ENCODE measurements around the gene RHCE. TPM values are rescaled to one million over a fixed set of nuclear protein-coding genes. Genes with fewer than 3 reads are reported as not detected.
A peak's percentile ranks its signal among the peaks of the same experiment; 100 is the strongest.
"Not testable (repeated sequence)": the region's sequence is repeated elsewhere in the genome, so short reads cannot be mapped to it uniquely, and the experiment has no call there.

The RHCE gene
- total and polyA plus RNA-seq, 4 donors, result 0.12 to 3.1 (median 0.28) TPM

- not testable (repeated sequence) for H3K36me3 ChIP-seq (ENCODE audit: control insufficient read depth in 4 of 4, insufficient read depth in 4 of 4, low read length in 4 of 4); DNase-seq; H3K27ac ChIP-seq (ENCODE audit: low read depth in 1 of 2, low read length in 1 of 2); H3K4me1 ChIP-seq (ENCODE audit: control insufficient read depth in 5 of 5, insufficient read depth in 5 of 5, low read length in 5 of 5); H3K27me3 ChIP-seq (ENCODE audit: control insufficient read depth in 3 of 3, insufficient read depth in 3 of 3, low read length in 2 of 3); ATAC-seq (ENCODE audit: insufficient read depth, low FRiP score); H3K9ac ChIP-seq (ENCODE audit: insufficient read depth in 1 of 2, low read length in 2 of 2); H3K9me3 ChIP-seq (ENCODE audit: control insufficient read depth in 4 of 4, insufficient read depth in 3 of 4, low read length in 3 of 4); H3K4me3 ChIP-seq
- 73 to 88% methylated on average over 7 of the region's 7 CpGs for WGBS, 2 donors
Observed at GRCh38 chr1:25371757-25372156, 48.9 kb downstream of the RHCE start.

- not testable (repeated sequence) for H3K36me3 ChIP-seq (ENCODE audit: control insufficient read depth in 4 of 4, insufficient read depth in 4 of 4, low read length in 4 of 4); H3K9ac ChIP-seq (ENCODE audit: insufficient read depth in 1 of 2, low read length in 2 of 2); ATAC-seq (ENCODE audit: insufficient read depth, low FRiP score); H3K27ac ChIP-seq (ENCODE audit: low read depth in 1 of 2, low read length in 1 of 2); H3K27me3 ChIP-seq (ENCODE audit: control insufficient read depth in 3 of 3, insufficient read depth in 3 of 3, low read length in 2 of 3); H3K9me3 ChIP-seq (ENCODE audit: control insufficient read depth in 4 of 4, insufficient read depth in 3 of 4, low read length in 3 of 4); H3K4me1 ChIP-seq (ENCODE audit: control insufficient read depth in 5 of 5, insufficient read depth in 5 of 5, low read length in 5 of 5); DNase-seq; H3K4me3 ChIP-seq
- 62 to 82% methylated on average over 12 of the region's 12 CpGs for WGBS, 2 donors
Observed at GRCh38 chr1:25369691-25370271, 50.8 kb downstream of the RHCE start.

GRCh38 chr1:25369241-25369640 lies 51.4 kb downstream of the RHCE start:
- no peaks in the 10 kb centered on the region for H3K27me3 ChIP-seq (ENCODE audit: control insufficient read depth in 3 of 3, insufficient read depth in 3 of 3, low read length in 2 of 3)
- no peak overlapping the region for H3K4me3 ChIP-seq
- H3K9ac ChIP-seq (ENCODE audit: insufficient read depth in 1 of 2, low read length in 2 of 2), result no peak overlapping the region
- no peaks in the 10 kb centered on the region for H3K9me3 ChIP-seq (ENCODE audit: control insufficient read depth in 4 of 4, insufficient read depth in 3 of 4, low read length in 3 of 4)
- DNase-seq (no peak), ATAC-seq (ENCODE audit: insufficient read depth, low FRiP score) (no peak)
- peaks cover 0 to 2% (median 0%) of the 10 kb centered on the region in 5 donors for H3K4me1 ChIP-seq (ENCODE audit: control insufficient read depth in 5 of 5, insufficient read depth in 5 of 5, low read length in 5 of 5)
- 83 to 91% methylated on average over 4 of the region's 4 CpGs for WGBS, 2 donors
- no peak for TF ChIP-seq CTCF (IDR thresholded peaks at IDR 0.05; ENCODE audit: control extremely low read depth, extremely low read depth)
- no peak overlapping the region for H3K27ac ChIP-seq (ENCODE audit: low read depth in 1 of 2, low read length in 1 of 2)
- no peaks in the 10 kb centered on the region for H3K36me3 ChIP-seq (ENCODE audit: control insufficient read depth in 4 of 4, insufficient read depth in 4 of 4, low read length in 4 of 4)

- H3K4me3 ChIP-seq; DNase-seq; H3K27ac ChIP-seq (ENCODE audit: low read depth in 1 of 2, low read length in 1 of 2); H3K4me1 ChIP-seq (ENCODE audit: control insufficient read depth in 5 of 5, insufficient read depth in 5 of 5, low read length in 5 of 5); ATAC-seq (ENCODE audit: insufficient read depth, low FRiP score); H3K9ac ChIP-seq (ENCODE audit: insufficient read depth in 1 of 2, low read length in 2 of 2); H3K27me3 ChIP-seq (ENCODE audit: control insufficient read depth in 3 of 3, insufficient read depth in 3 of 3, low read length in 2 of 3); H3K9me3 ChIP-seq (ENCODE audit: control insufficient read depth in 4 of 4, insufficient read depth in 3 of 4, low read length in 3 of 4): not testable (repeated sequence)
- peaks cover 0 to 13% (median 7%) of the 10 kb centered on the region in 4 donors for H3K36me3 ChIP-seq (ENCODE audit: control insufficient read depth in 4 of 4, insufficient read depth in 4 of 4, low read length in 4 of 4)
- no CpG with 5 or more reads among the region's 17 CpGs for WGBS, 2 donors
Observed at GRCh38 chr1:25362634-25363559, 57.7 kb downstream of the RHCE start.

GRCh38 chr1:25361901-25362300 lies 58.7 kb downstream of the RHCE start:
- Histone ChIP-seq H3K4me3 (no peak overlapping the region), H3K9ac (ENCODE audit: insufficient read depth in 1 of 2, low read length in 2 of 2) (no peak overlapping the region), H3K27me3 (ENCODE audit: control insufficient read depth in 3 of 3, insufficient read depth in 3 of 3, low read length in 2 of 3) (no peaks in the 10 kb centered on the region), H3K27ac (ENCODE audit: low read depth in 1 of 2, low read length in 1 of 2) (peak overlapping the region in 1 of 2 donors; percentile 60), H3K36me3 (ENCODE audit: control insufficient read depth in 4 of 4, insufficient read depth in 4 of 4, low read length in 4 of 4) (peaks cover 2 to 15% (median 7%) of the 10 kb centered on the region in 4 donors), H3K9me3 (ENCODE audit: control insufficient read depth in 4 of 4, insufficient read depth in 3 of 4, low read length in 3 of 4) (no peaks in the 10 kb centered on the region), H3K4me1 (ENCODE audit: control insufficient read depth in 5 of 5, insufficient read depth in 5 of 5, low read length in 5 of 5) (peaks cover 0 to 4% (median 0%) of the 10 kb centered on the region in 5 donors)
- WGBS, 2 donors, result 68 to 78% methylated on average over 2 of the region's 2 CpGs
- no peak for TF ChIP-seq CTCF (IDR thresholded peaks at IDR 0.05; ENCODE audit: control extremely low read depth, extremely low read depth)
- no peak for DNase-seq
- ATAC-seq (ENCODE audit: insufficient read depth, low FRiP score), result no peak

Measured in lung (tissue), 12 donors.